HTERT RPE-1 (cell line): ENCODE results near the gene ANKRD16.
"Not testable (repeated sequence)": the region's sequence is repeated elsewhere in the genome, so short reads cannot be mapped to it uniquely, and the experiment has no call there.

Experiments
- in situ Hi-C: fragments of 300-500 bp; cut with MboI; formaldehyde crosslinking; loops from 4 replicates; pipeline ENCODE4 v1.14.3; 2020; ENCODE audit warnings: low sequenced_read_pairs

ANKRD16 gene

GRCh38 chr10:5877041-5877440, 12.7 kb downstream of the ANKRD16 start:
- in situ Hi-C loops = not testable (repeated sequence)

GRCh38 chr10:5876181-5876768, 13.4 kb downstream of the ANKRD16 start:
- in situ Hi-C loops = no loop called here

GRCh38 chr10:5873515-5873995, 16.1 kb downstream of the ANKRD16 start:
- in situ Hi-C loops = no loop called here

- in situ Hi-C loops = no loop called here
Measured at GRCh38 chr10:5871596-5871995, 18.1 kb downstream of the ANKRD16 start.

GRCh38 chr10:5869156-5869555, 20.5 kb downstream of the ANKRD16 start:
- in situ Hi-C loops = no loop called here

- in situ Hi-C loops = not testable (repeated sequence)
Measured at GRCh38 chr10:5868383-5868782, 21.3 kb downstream of the ANKRD16 start.

GRCh38 chr10:5867091-5867615, 22.5 kb downstream of the ANKRD16 start:
- in situ Hi-C loops = not testable (repeated sequence)

- in situ Hi-C loops = not testable (repeated sequence)
Measured at GRCh38 chr10:5866451-5867081, 23.1 kb downstream of the ANKRD16 start.

- in situ Hi-C loops = not testable (repeated sequence)
Measured at GRCh38 chr10:5862981-5863685, 26.6 kb downstream of the ANKRD16 start.

- in situ Hi-C loops = no loop called here
Measured at GRCh38 chr10:5862360-5862961, 27.2 kb downstream of the ANKRD16 start.

- in situ Hi-C loops = no loop called here
Measured at GRCh38 chr10:5860066-5860465, 29.6 kb downstream of the ANKRD16 start.

- in situ Hi-C loops = no loop called here
Measured at GRCh38 chr10:5858811-5859210, 30.9 kb downstream of the ANKRD16 start.

GRCh38 chr10:5856701-5857004, 33.0 kb downstream of the ANKRD16 start:
- in situ Hi-C loops = no loop called here

- in situ Hi-C loops = no loop called here
Measured at GRCh38 chr10:5855979-5856700, 33.6 kb downstream of the ANKRD16 start.

- in situ Hi-C loops = no loop called here
Measured at GRCh38 chr10:5854131-5854475, 35.6 kb downstream of the ANKRD16 start.

- in situ Hi-C loops = not testable (repeated sequence)
Measured at GRCh38 chr10:5846667-5847066, 43.0 kb downstream of the ANKRD16 start.

GRCh38 chr10:5844345-5845055, 45.2 kb downstream of the ANKRD16 start:
- in situ Hi-C loops = no loop called here

- in situ Hi-C loops = no loop called here
Measured at GRCh38 chr10:5843686-5844344, 45.9 kb downstream of the ANKRD16 start.

GRCh38 chr10:5841965-5842364, 47.7 kb downstream of the ANKRD16 start:
- in situ Hi-C loops = no loop called here
